Type B pancreatic cell (in vitro differentiated cells): ENCODE measurements around the gene JCHAIN. TPM values are rescaled to one million over a fixed set of nuclear protein-coding genes. Genes with fewer than 3 reads are reported as not detected.
A peak's percentile ranks its signal among the peaks of the same experiment; 100 is the strongest.
"Not testable (repeated sequence)": the region's sequence is repeated elsewhere in the genome, so short reads cannot be mapped to it uniquely, and the experiment has no call there.

Experiments
- DNase-seq: peaks from one replicate; pipeline ENCODE4 v3.0.0; 2021; ENCODE audit warnings: mixed read lengths; ENCODE audit not compliant: unreplicated experiment; ENCODE audit errors: extremely low spot score
- H3K27ac Mint-ChIP-seq: 2 replicates; pipeline ENCODE4 v1.8.0; 2021; ENCODE audit warnings: mild to moderate bottlenecking, mixed read lengths
- H3K27me3 Mint-ChIP-seq: 2 replicates; pipeline ENCODE4 v1.8.0; 2021; ENCODE audit warnings: mixed read lengths
- H3K36me3 Mint-ChIP-seq: 2 replicates; pipeline ENCODE4 v1.8.0; 2021; ENCODE audit warnings: mixed read lengths
- H3K4me1 Mint-ChIP-seq: one replicate; pipeline ENCODE4 v1.8.0; 2021; ENCODE audit warnings: mixed read lengths; ENCODE audit not compliant: unreplicated experiment
- H3K4me3 Mint-ChIP-seq: 2 replicates; pipeline ENCODE4 v1.8.0; 2021; ENCODE audit warnings: mild to moderate bottlenecking, mixed read lengths
- H3K9me3 Mint-ChIP-seq: 2 replicates; pipeline ENCODE4 v1.8.0; 2021; ENCODE audit warnings: mixed read lengths
- total RNA-seq: library from RNA; stranded (reverse); gene quantifications from 2 replicates; pipeline ENCODE4 v1.2.1, GENCODE V29; 2021; ENCODE audit warnings: low replicate concordance
- TF ChIP-seq, protein P1 (sequence below): fragments of 200-600 bp; sonication (generic); conservative IDR thresholded peaks from 2 replicates; pipeline ENCODE4 v1.5.0; 2021; ENCODE audit warnings: antibody characterized with exemption, mild to moderate bottlenecking

JCHAIN gene
- total RNA-seq, 1 donor from 2014 or later: not detected

DNA sequence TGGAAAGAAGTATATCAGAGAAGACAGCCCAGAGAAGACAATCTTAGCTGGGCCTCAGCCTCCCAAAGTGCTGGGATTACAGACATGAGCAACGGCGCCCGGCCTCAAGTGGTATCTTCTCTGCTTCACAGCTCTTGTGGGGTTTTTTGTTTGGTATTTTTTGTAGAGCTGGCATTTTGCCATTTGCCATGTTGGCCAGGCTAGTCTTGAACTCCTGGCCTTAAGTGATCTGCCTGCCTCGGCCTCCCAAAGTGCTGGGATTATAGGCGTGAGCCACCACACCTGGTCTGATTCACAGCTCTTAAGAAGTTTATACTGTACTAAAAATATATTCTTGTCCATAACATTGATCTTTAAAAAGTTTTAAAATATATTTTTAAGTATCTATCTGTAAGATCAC, 34.4 kb upstream of the JCHAIN start:
- Mint-ChIP-seq H3K9me3 (no peaks in the 10 kb centered on the region), H3K27me3 (no peaks in the 10 kb centered on the region), H3K27ac (no peak overlapping the region), H3K4me3 (no peak overlapping the region), H3K36me3 (no peaks in the 10 kb centered on the region), H3K4me1 (peaks cover 4% of the 10 kb centered on the region)
- no peak for DNase-seq
- TF ChIP-seq, protein P1, sequence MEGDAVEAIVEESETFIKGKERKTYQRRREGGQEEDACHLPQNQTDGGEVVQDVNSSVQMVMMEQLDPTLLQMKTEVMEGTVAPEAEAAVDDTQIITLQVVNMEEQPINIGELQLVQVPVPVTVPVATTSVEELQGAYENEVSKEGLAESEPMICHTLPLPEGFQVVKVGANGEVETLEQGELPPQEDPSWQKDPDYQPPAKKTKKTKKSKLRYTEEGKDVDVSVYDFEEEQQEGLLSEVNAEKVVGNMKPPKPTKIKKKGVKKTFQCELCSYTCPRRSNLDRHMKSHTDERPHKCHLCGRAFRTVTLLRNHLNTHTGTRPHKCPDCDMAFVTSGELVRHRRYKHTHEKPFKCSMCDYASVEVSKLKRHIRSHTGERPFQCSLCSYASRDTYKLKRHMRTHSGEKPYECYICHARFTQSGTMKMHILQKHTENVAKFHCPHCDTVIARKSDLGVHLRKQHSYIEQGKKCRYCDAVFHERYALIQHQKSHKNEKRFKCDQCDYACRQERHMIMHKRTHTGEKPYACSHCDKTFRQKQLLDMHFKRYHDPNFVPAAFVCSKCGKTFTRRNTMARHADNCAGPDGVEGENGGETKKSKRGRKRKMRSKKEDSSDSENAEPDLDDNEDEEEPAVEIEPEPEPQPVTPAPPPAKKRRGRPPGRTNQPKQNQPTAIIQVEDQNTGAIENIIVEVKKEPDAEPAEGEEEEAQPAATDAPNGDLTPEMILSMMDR: no peak

DNA sequence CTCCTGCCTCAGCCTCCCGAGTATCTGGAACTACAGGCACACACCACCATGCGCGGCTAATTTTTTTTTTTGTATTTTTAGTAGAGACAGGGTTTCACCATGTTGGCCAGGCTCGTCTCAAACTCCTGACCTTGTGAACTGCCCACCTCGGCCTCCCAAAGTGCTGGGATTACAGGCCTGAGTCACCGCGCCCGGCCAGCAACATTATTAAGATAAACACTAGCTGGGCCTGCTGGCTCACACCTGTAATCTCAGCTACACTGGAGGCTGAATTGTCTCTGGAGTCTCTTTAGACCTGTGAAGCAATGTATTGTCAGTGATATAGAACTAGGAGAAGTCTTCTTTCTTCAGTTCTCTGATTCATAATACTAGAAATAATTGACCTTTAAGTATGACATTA, 32.1 kb upstream of the JCHAIN start:
- H3K36me3 Mint-ChIP-seq, H3K27me3 Mint-ChIP-seq, H3K4me3 Mint-ChIP-seq, DNase-seq, H3K9me3 Mint-ChIP-seq, H3K27ac Mint-ChIP-seq, H3K4me1 Mint-ChIP-seq: not testable (repeated sequence)

DNA sequence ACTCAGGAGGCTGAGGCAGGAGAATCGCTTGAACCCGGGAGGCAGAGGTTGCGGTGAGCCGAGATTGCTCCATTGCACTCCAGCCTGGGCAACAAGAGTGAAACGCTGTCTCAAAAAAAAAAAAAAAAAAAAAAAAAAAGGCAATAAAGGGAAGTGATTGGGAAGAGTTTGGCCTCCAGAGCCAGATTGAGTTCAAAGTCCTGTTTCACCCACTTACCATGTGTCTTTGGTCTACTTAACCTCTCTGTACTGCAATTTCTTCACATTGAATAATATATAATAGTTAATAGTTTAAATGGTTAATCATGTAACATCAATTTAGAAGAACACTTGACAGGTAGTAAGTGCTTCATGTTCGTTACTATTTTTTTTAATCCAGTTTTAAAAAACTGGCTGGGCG, 28.3 kb upstream of the JCHAIN start:
- H3K27ac Mint-ChIP-seq, H3K27me3 Mint-ChIP-seq, H3K4me1 Mint-ChIP-seq, H3K9me3 Mint-ChIP-seq, DNase-seq, H3K4me3 Mint-ChIP-seq, H3K36me3 Mint-ChIP-seq: not testable (repeated sequence)

DNA sequence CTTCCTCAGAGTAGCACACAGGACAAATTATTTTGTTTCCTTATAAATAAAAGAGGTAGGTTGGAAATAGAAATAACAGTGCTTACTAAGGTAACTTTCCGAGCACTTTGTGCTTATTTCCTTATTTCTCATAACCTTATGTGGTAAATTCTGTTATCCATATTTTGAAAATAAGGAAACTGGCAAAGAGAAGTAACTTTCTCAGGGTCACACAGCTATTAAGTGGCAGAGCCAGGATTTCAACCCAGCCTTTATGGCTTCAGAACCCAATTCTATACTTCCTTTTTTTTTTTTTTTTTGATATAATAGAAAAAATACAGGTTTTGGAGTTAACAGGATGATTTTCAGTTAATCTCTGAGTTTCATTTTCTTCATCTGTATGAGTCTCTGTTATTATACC, 25.4 kb upstream of the JCHAIN start:
- H3K27ac Mint-ChIP-seq: no peak overlapping the region
- H3K9me3 Mint-ChIP-seq: no peaks in the 10 kb centered on the region
- DNase-seq: no peak
- TF ChIP-seq, protein P1: no peak
- H3K27me3 Mint-ChIP-seq: no peaks in the 10 kb centered on the region
- peaks cover 12% of the 10 kb centered on the region for H3K36me3 Mint-ChIP-seq
- peaks cover 25% of the 10 kb centered on the region for H3K4me1 Mint-ChIP-seq
- no peak overlapping the region for H3K4me3 Mint-ChIP-seq

DNA sequence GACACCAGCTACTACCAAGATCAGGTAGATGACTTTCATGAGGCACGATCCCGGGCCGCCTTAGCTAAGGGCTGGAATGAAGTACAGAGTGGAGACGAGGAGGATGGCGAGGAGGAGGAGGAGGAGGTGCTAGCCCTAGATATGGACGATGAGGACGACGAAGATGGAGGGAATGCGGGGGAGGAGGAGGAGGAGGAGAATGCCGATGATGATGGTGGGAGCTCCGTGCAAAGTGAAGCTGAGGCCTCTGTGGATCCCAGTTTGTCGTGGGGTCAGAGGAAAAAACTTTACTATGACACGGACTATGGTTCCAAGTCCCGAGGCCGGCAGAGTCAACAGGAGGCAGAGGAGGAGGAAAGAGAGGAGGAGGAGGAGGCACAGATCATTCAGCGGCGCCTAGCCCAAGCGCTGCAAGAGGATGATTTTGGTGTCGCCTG, 22.5 kb upstream of the JCHAIN start:
- Mint-ChIP-seq H3K4me1 (peaks cover 25% of the 10 kb centered on the region), H3K4me3 (peak overlapping the region; percentile 95), H3K36me3 (peaks cover 12% of the 10 kb centered on the region), H3K9me3 (no peaks in the 10 kb centered on the region), H3K27ac (peak overlapping the region; percentile 97), H3K27me3 (no peaks in the 10 kb centered on the region)
- DNase-seq: no peak
- TF ChIP-seq, protein P1: no peak

DNA sequence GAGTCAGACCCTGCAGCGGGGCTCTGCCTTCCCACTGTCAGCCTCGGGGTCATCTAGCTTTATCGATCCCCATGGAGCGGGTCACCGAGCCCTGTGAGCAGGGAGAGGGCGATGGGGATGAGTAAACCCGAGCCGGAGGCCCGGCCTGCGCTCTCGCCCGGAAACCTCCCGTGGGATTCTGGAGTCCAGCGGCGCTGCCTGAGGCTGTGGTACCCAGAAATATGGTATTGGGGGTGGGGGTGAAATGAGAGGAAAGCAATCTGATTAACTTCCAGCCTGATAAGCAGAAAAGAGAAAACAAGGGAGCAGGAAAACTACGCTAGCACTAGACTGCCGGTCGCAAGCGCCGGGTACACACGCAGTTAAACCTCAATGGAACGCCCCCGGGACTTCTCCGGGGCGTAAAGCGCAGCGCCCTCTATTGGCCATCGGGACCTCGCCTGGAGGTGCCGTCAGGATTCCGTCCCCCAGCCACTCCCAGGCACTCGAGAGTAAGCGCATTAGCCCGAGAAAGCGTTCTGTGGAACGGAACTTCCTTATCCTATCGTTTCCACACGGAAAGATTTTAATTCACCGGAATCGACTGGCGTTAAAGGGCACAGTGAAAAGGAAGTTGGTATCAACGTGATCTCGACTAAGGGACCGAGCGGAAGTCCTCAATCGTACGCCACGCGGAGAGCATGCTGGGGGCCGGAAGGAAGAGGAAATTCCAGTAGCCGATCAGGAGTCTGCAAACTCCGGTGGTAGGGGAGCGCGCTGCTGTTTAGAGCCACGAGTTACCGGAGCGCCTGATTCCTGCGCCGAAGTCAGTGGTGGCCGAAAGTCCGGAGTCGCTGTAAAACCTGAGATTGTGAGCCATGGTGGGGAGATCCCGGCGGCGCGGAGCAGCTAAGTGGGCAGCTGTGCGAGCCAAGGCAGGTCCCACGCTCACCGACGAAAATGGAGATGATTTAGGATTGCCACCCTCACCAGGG, 21.8 kb upstream of the JCHAIN start, which contains the start of gene UTP3:
Gene UTP3 (plus strand): TSS at position 712 of the 974 bp plus-strand sequence. CDS start 146 bp downstream, at position 858.
- TF ChIP-seq, protein P1: peak; percentile 99
- Mint-ChIP-seq H3K27me3 (no peaks in the 10 kb centered on the region), H3K27ac (peak within 1 kb of the TSS; percentile 97), H3K36me3 (peaks cover 12% of the 10 kb centered on the region), H3K4me3 (peak within 1 kb of the TSS; percentile 95), H3K4me1 (peaks cover 25% of the 10 kb centered on the region), H3K9me3 (no peaks in the 10 kb centered on the region)
- DNase-seq: peak; percentile 96
